Keratinocyte (primary cell): ENCODE measurements around the gene SIVA1. TPM values are rescaled to one million over a fixed set of nuclear protein-coding genes. Genes with fewer than 3 reads are reported as not detected.

Source experiments
- DNase-seq: peaks from one replicate; pipeline ENCODE4 v3.0.0-alpha.2; 2011; ENCODE audit warnings: low read depth, missing footprints, low spot score
- FAIRE-seq: peaks from 2 replicates; lab custom pipeline; 2011; peaks lifted over from hg19 to GRCh38; lab: Jason Lieb, UNC
- H2AFZ ChIP-seq: 2 replicates; pipeline ENCODE4 v1.6.0; 2012; ENCODE audit warnings: low read length, control low read depth, inconsistent platforms; ENCODE audit not compliant: control insufficient read depth
- H3K27ac ChIP-seq: 2 replicates; pipeline ENCODE4 v1.5.1; 2011; ENCODE audit warnings: low read length; ENCODE audit not compliant: control insufficient read depth, insufficient read depth
- H3K27me3 ChIP-seq: 3 replicates; pipeline ENCODE4 v1.6.0; 2011; ENCODE audit warnings: low read length; ENCODE audit not compliant: control insufficient read depth, insufficient read depth; ENCODE audit errors: extremely low read depth
- H3K36me3 ChIP-seq, 2 experiments: 2 replicates in 1 of 2; 3 replicates in 1 of 2; pipeline ENCODE4 v1.5.1; 2011; ENCODE audit warnings: low read length in 2 of 2, mild to moderate bottlenecking in 1 of 2; ENCODE audit not compliant: control insufficient read depth in 2 of 2, insufficient read depth in 2 of 2; ENCODE audit errors: extremely low read depth in 1 of 2
- H3K4me1 ChIP-seq: 3 replicates; pipeline ENCODE4 v1.5.1; 2011; ENCODE audit warnings: low read length; ENCODE audit not compliant: control insufficient read depth, insufficient read depth; ENCODE audit errors: extremely low read depth
- H3K4me2 ChIP-seq: 3 replicates; pipeline ENCODE4 v1.6.0; 2011; ENCODE audit warnings: low read depth, low read length; ENCODE audit not compliant: control insufficient read depth, insufficient read depth; ENCODE audit errors: extremely low read depth
- H3K4me3 ChIP-seq, 3 experiments: fragments of 200-600 bp in 1 of 3; sonication (generic) in 1 of 3; 2 replicates in 2 of 3; 3 replicates in 1 of 3; pipeline ENCODE4 v1.5.1; 2011 to 2016; ENCODE audit warnings: low read length in 3 of 3, mild to moderate bottlenecking in 3 of 3, control low read depth in 2 of 3, inconsistent platforms in 1 of 3, low read depth in 1 of 3, mixed read lengths in 1 of 3, mixed run types in 1 of 3, moderate library complexity in 1 of 3; ENCODE audit not compliant: control insufficient read depth in 2 of 3, insufficient read depth in 2 of 3; ENCODE audit errors: extremely low read depth in 1 of 3
- H3K79me2 ChIP-seq: 2 replicates; pipeline ENCODE4 v1.6.0; 2012; ENCODE audit warnings: low read length; ENCODE audit not compliant: control insufficient read depth, insufficient read depth
- H3K9ac ChIP-seq: 3 replicates; pipeline ENCODE4 v1.6.0; 2011; ENCODE audit warnings: low read length; ENCODE audit not compliant: control insufficient read depth, insufficient read depth; ENCODE audit errors: extremely low read depth
- H3K9me1 ChIP-seq: 3 replicates; pipeline ENCODE4 v1.6.0; 2011; ENCODE audit warnings: low read length; ENCODE audit not compliant: control insufficient read depth, insufficient read depth; ENCODE audit errors: extremely low read depth
- H3K9me3 ChIP-seq: 2 replicates; pipeline ENCODE4 v1.5.1; 2012; ENCODE audit warnings: low read depth, low read length; ENCODE audit not compliant: control insufficient read depth
- H4K20me1 ChIP-seq: 3 replicates; pipeline ENCODE4 v1.6.0; 2011; ENCODE audit warnings: low read length; ENCODE audit not compliant: control insufficient read depth, insufficient read depth; ENCODE audit errors: extremely low read depth
- CTCF ChIP-seq, 3 experiments: IDR thresholded peaks in 1 of 3; conservative IDR thresholded peaks in 1 of 3; optimal IDR thresholded peaks in 1 of 3; 2 replicates in 2 of 3; 3 replicates in 1 of 3; pipeline versions ENCODE3 to v1.5.1; 2011; ENCODE audit warnings: low read length in 3 of 3, mild to moderate bottlenecking in 3 of 3, moderate library complexity in 2 of 3, control low read depth in 1 of 3, inconsistent platforms in 1 of 3; ENCODE audit not compliant: insufficient read depth in 2 of 3; ENCODE audit errors: extremely low read depth in 1 of 3
- EZH2 ChIP-seq: IDR thresholded peaks from one replicate; pipeline ENCODE4 v1.6.1; 2012; ENCODE audit warnings: inconsistent platforms, mild to moderate bottlenecking, low read length, moderate library complexity
- dilution Hi-C: fragments of 300-500 bp; cut with MboI; formaldehyde crosslinking; loops from one replicate; pipeline ENCODE4 v1.7.0; 2020; ENCODE audit warnings: low sequenced_read_pairs; ENCODE audit not compliant: extremely low pct_ligation_motif_present
- polyA plus RNA-seq, 5 experiments: library from polyadenylated mRNA; depleted of rRNA in 3 of 5; stranded (reverse) in 3 of 5; stranded (forward) in 1 of 5; unstranded in 1 of 5; fragments of >200 nt; gene quantifications; 1 replicate in 1 of 5; 2 replicates in 3 of 5; 3 replicates in 1 of 5; pipeline versions ENCODE4 v1.2.1 to v1.2.3, GENCODE V29; 2011 to 2012; ENCODE audit warnings: missing spikeins in 2 of 5, low read depth in 1 of 5, low replicate concordance in 1 of 5

Gene SIVA1
- polyA plus RNA-seq, 1 donor (not counting 4 experiments of a cell fraction or from before 2014, with no cell fraction given) = 35.3 TPM

DNA sequence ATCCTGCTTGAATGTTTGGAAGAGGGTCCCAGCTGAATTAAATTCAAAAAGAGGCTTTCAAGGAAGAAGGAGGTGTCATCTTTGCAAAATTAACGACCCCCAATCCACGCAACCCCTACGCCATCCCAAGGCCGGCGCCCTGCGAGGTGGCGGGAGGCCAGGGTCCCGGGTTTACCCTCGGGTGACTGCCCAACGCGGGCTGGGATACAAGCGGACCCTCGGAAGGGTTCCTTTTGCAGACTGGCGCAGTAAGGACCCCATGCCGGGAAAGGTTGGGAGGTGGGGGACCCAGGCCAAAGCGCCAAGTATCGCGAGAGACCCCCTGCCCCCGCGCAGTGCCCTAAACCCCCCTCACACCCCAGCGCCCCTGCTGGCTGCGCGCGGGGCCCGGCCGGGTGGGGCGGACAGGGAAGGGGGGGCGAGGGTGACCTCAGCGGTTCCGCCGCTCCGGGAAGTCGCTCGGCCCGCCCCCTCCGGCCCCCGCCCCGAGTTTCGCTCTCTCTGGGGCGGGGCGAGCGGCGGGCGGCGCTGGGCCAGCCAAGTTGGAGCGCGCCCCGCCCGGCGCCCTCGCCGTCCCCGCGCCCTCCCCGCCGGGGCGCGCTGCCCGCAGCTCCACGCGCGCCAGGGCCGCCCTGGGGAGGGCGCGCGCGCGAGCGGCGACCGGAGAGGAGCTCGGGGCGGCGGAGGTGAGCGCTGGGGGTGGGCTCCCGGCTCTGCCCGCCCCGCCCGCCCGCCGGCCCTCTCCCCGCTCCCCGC lies 47.2 kb downstream of the SIVA1 start:
- Histone ChIP-seq H3K4me2 (peak overlapping the region; percentile 10), H3K27me3 (peaks cover 16% of the 10 kb centered on the region), H3K27ac (no peak overlapping the region), H3K9me1 (no peaks in the 10 kb centered on the region), H3K9ac (no peak overlapping the region), H3K9me3 (no peaks in the 10 kb centered on the region), H3K36me3 (no peaks in the 10 kb centered on the region), H3K79me2 (no peaks in the 10 kb centered on the region), H3K4me1 (peaks cover 7% of the 10 kb centered on the region), H2AFZ (no peak overlapping the region), H4K20me1 (no peaks in the 10 kb centered on the region), H3K4me3 (peak overlapping the region in 1 of 3 experiments; percentile 19)
- peak; percentile 13 for DNase-seq
- dilution Hi-C loops = no loop called here
- no peak for FAIRE-seq
- TF ChIP-seq EZH2 (no peak), CTCF (optimal IDR thresholded peaks at IDR 0.05 in 1 of 3, IDR thresholded peaks at IDR 0.05 in 1 of 3, conservative IDR thresholded peaks at IDR 0.05 in 1 of 3; ENCODE audit: extremely low read depth in 1 of 3, insufficient read depth in 2 of 3, low read length in 3 of 3) (peak in 1 of 3 experiments; percentile 30)

DNA sequence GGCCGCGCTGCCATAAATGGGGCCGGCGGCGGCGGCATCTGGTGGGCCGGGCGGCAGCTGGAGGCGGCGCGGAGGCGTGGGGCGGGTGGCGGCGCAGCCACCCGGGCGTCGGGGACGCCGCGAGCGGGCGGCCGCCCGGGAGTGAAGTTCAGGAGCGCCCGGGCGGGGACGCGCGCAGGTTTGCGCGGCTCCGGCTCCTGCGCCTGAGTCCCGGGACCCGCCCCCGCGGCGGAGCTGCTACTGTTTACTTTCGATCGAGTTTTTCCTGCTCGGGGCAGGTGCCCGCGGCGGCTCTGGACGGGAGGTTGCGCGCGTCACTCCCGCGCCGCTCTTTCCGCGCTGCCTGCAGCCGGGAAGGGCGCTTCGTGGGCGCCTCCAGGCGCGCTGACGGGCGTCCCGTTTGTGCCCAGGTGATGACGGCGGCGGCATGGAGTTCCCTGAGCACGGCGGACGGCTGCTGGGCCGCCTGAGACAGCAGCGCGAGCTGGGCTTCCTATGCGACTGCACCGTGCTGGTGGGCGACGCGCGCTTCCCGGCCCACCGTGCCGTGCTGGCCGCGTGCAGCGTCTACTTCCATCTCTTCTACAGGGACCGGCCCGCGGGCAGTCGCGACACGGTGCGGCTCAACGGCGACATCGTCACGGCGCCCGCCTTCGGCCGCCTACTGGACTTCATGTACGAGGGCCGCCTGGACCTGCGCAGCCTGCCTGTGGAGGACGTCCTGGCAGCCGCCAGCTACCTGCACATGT lies 48.0 kb downstream of the SIVA1 start, which contains the start of gene ZBTB42:
ZBTB42 (plus strand) TSS at position 331 of the 749 bp plus-strand sequence; CDS start at position 428, 97 bp downstream.
- H3K9me3 ChIP-seq = no peaks in the 10 kb centered on the region
- H3K9me1 ChIP-seq = no peaks in the 10 kb centered on the region
- H3K4me3 ChIP-seq = peak within 1 kb of the TSS; percentile 37 to 64 (median 53)
- dilution Hi-C loops = no loop called here
- no peaks in the 10 kb centered on the region for H3K79me2 ChIP-seq
- H3K9ac ChIP-seq = peak within 1 kb of the TSS; percentile 9
- TF ChIP-seq EZH2 = no peak
- TF ChIP-seq CTCF (optimal IDR thresholded peaks at IDR 0.05 in 1 of 3, IDR thresholded peaks at IDR 0.05 in 1 of 3, conservative IDR thresholded peaks at IDR 0.05 in 1 of 3; ENCODE audit: extremely low read depth in 1 of 3, insufficient read depth in 2 of 3, low read length in 3 of 3) = no peak
- peak within 1 kb of the TSS; percentile 64 for H3K4me2 ChIP-seq
- H3K27ac ChIP-seq = no peak within 1 kb of the TSS
- no peak for FAIRE-seq
- no peak for DNase-seq
- peak within 1 kb of the TSS; percentile 53 for H2AFZ ChIP-seq
- peaks cover 16% of the 10 kb centered on the region for H3K27me3 ChIP-seq
- peaks cover 8% of the 10 kb centered on the region for H3K4me1 ChIP-seq
- H3K36me3 ChIP-seq = no peaks in the 10 kb centered on the region
- no peaks in the 10 kb centered on the region for H4K20me1 ChIP-seq
